Measurements from ENCODE around the gene TPSG1.
"Not testable (repeated sequence)": the region's sequence is repeated elsewhere in the genome, so short reads cannot be mapped to it uniquely, and the experiment has no call there.

TPSG1 gene

GRCh38 chr16:1272453-1273198 is 47.6 kb upstream of the TPSG1 start:
- H4K20me1 ChIP-seq (ENCODE audit: insufficient read depth, low read length) = no peaks in the 10 kb centered on the region
- peaks cover 7% of the 10 kb centered on the region for H3K4me1 ChIP-seq (ENCODE audit: insufficient read depth, low read length, severe bottlenecking)
- peak overlapping the region; percentile 5; the same call in 1 of the 2 replicates for H3K4me2 ChIP-seq (ENCODE audit: low read length)
- H2AFZ ChIP-seq (ENCODE audit: low read length) = no peak overlapping the region
- H3K9ac ChIP-seq (ENCODE audit: low read length) = no peak overlapping the region
- peak overlapping the region; percentile 18 for H3K27ac ChIP-seq (ENCODE audit: low read depth, low read length, poor library complexity, severe bottlenecking)
- H3K79me2 ChIP-seq (ENCODE audit: insufficient read depth, low read length) = no peaks in the 10 kb centered on the region
- no peaks in the 10 kb centered on the region; the same call in 1 of the 2 replicates for H3K27me3 ChIP-seq (ENCODE audit: insufficient read depth, low read length)
- no peaks in the 10 kb centered on the region for H3K9me2 ChIP-seq (ENCODE audit: low read depth, low read length)
- no peaks in the 10 kb centered on the region for H3F3A ChIP-seq (ENCODE audit: insufficient read depth, low read length)
- no peak for TF ChIP-seq CTCF (IDR thresholded peaks at IDR 0.05; ENCODE audit: low read length)
- TF ChIP-seq EZH2 (IDR thresholded peaks at IDR 0.05; ENCODE audit: borderline replicate concordance, low read length) = no peak
- no peak overlapping the region for H3K4me3 ChIP-seq (ENCODE audit: low read depth, low read length, poor library complexity, severe bottlenecking)
- no peaks in the 10 kb centered on the region for H3K9me3 ChIP-seq (ENCODE audit: low read length)
- no peaks in the 10 kb centered on the region for H3K36me3 ChIP-seq (ENCODE audit: insufficient read depth, low read length)

GRCh38 chr16:1271724-1272413 is 46.8 kb upstream of the TPSG1 start:
- not testable (repeated sequence) for H4K20me1 ChIP-seq (ENCODE audit: insufficient read depth, low read length); H3K9ac ChIP-seq (ENCODE audit: low read length); H3K4me3 ChIP-seq (ENCODE audit: low read depth, low read length, poor library complexity, severe bottlenecking); H3K4me1 ChIP-seq (ENCODE audit: insufficient read depth, low read length, severe bottlenecking); H3K27me3 ChIP-seq (ENCODE audit: insufficient read depth, low read length); H3F3A ChIP-seq (ENCODE audit: insufficient read depth, low read length); H3K9me3 ChIP-seq (ENCODE audit: low read length); H2AFZ ChIP-seq (ENCODE audit: low read length); H3K9me2 ChIP-seq (ENCODE audit: low read depth, low read length); H3K79me2 ChIP-seq (ENCODE audit: insufficient read depth, low read length); H3K36me3 ChIP-seq (ENCODE audit: insufficient read depth, low read length)
- Histone ChIP-seq H3K4me2 (ENCODE audit: low read length) (peak overlapping the region; percentile 5; the same call in 1 of the 2 replicates), H3K27ac (ENCODE audit: low read depth, low read length, poor library complexity, severe bottlenecking) (peak overlapping the region; percentile 38)

GRCh38 chr16:1271380-1271723 is 46.3 kb upstream of the TPSG1 start:
- H3K9me2 ChIP-seq (ENCODE audit: low read depth, low read length) = no peaks in the 10 kb centered on the region
- no peaks in the 10 kb centered on the region for H4K20me1 ChIP-seq (ENCODE audit: insufficient read depth, low read length)
- peaks cover 7% of the 10 kb centered on the region for H3K4me1 ChIP-seq (ENCODE audit: insufficient read depth, low read length, severe bottlenecking)
- peak overlapping the region; percentile 38 for H3K27ac ChIP-seq (ENCODE audit: low read depth, low read length, poor library complexity, severe bottlenecking)
- no peaks in the 10 kb centered on the region for H3F3A ChIP-seq (ENCODE audit: insufficient read depth, low read length)
- no peak for TF ChIP-seq CTCF (IDR thresholded peaks at IDR 0.05; ENCODE audit: low read length)
- no peak for TF ChIP-seq EZH2 (IDR thresholded peaks at IDR 0.05; ENCODE audit: borderline replicate concordance, low read length)
- H3K9ac ChIP-seq (ENCODE audit: low read length) = no peak overlapping the region
- H3K36me3 ChIP-seq (ENCODE audit: insufficient read depth, low read length) = no peaks in the 10 kb centered on the region
- H3K4me2 ChIP-seq (ENCODE audit: low read length) = no peak overlapping the region
- H3K4me3 ChIP-seq (ENCODE audit: low read depth, low read length, poor library complexity, severe bottlenecking) = no peak overlapping the region
- no peaks in the 10 kb centered on the region for H3K9me3 ChIP-seq (ENCODE audit: low read length)
- H3K79me2 ChIP-seq (ENCODE audit: insufficient read depth, low read length) = no peaks in the 10 kb centered on the region
- no peak overlapping the region for H2AFZ ChIP-seq (ENCODE audit: low read length)
- H3K27me3 ChIP-seq (ENCODE audit: insufficient read depth, low read length) = no peaks in the 10 kb centered on the region; the same call in 1 of the 2 replicates

DNA sequence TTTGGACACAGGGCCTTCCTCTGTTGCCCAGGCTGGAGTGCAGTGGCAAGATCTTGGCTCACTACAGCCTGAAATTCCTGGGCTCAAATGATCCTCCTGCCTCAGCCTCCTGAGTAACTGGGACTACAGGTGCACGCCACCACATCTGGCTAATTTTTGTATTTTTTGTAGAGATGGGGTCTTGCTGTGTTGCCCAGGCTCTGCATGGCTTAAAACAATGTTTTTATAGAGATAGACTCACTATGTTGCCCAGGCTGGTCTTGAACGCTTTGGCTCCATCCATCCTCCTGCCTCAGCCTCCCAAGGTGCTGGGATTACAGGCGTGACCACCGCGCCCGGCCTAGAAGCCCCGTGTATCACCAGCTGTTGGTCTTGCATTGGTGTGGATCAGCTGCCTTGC is 44.4 kb upstream of the TPSG1 start:
- not testable (repeated sequence) for H3K4me3 ChIP-seq (ENCODE audit: low read depth, low read length, poor library complexity, severe bottlenecking); H3K4me2 ChIP-seq (ENCODE audit: low read length); H3K79me2 ChIP-seq (ENCODE audit: insufficient read depth, low read length); H3K9me3 ChIP-seq (ENCODE audit: low read length); H3K4me1 ChIP-seq (ENCODE audit: insufficient read depth, low read length, severe bottlenecking); H2AFZ ChIP-seq (ENCODE audit: low read length); H4K20me1 ChIP-seq (ENCODE audit: insufficient read depth, low read length); H3F3A ChIP-seq (ENCODE audit: insufficient read depth, low read length); H3K36me3 ChIP-seq (ENCODE audit: insufficient read depth, low read length); H3K27ac ChIP-seq (ENCODE audit: low read depth, low read length, poor library complexity, severe bottlenecking); H3K9me2 ChIP-seq (ENCODE audit: low read depth, low read length); H3K9ac ChIP-seq (ENCODE audit: low read length); H3K27me3 ChIP-seq (ENCODE audit: insufficient read depth, low read length)
